Tibial nerve (tissue), 4 donors: ENCODE data around the gene ROR1.

Source experiments
- EP300 ChIP-seq, 2 donors: sonication (generic); formaldehyde crosslinking; IDR thresholded peaks; one replicate each; pipeline ENCODE4 v1.6.1; 2017; ENCODE audit warnings: antibody characterized with exemption in 2 of 2, mild to moderate bottlenecking in 1 of 2
- POLR2A ChIP-seq, 2 donors: fragments of 450-650 bp; IDR thresholded peaks; one replicate each; pipeline ENCODE4 v1.6.1; 2017; ENCODE audit warnings: antibody characterized with exemption in 2 of 2, mild to moderate bottlenecking in 2 of 2, moderate library complexity in 2 of 2
- TF ChIP-seq, protein P1 (sequence below), 5 experiments: fragments of 200-600 bp in 3 of 5; fragments of 450-650 bp in 2 of 5; sonication (generic) in 3 of 5; IDR thresholded peaks; one replicate each; pipeline ENCODE4 v1.5.1; 2016 to 2019; ENCODE audit warnings: antibody characterized with exemption in 5 of 5, mild to moderate bottlenecking in 3 of 5, moderate library complexity in 2 of 5

DNA sequence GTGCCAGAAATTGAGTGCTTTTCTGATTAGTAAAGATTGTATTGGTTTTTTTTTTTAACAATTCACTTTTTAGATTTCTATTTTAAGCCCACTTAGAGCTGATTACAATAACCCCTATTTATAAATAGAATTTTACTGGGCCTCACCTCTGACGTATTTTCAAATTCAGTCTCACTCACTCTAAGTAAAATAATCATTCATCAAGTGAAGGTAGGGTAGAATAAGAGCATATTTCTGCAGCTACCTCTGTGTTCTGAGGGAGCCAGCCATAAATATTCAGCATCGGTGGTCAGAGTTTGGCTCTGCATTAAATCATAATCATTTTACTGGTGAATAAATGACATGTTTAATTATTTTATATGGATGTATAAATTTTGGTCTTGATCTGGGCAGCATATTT is 333.8 kb downstream of the ROR1 start:
- TF ChIP-seq, protein P1, sequence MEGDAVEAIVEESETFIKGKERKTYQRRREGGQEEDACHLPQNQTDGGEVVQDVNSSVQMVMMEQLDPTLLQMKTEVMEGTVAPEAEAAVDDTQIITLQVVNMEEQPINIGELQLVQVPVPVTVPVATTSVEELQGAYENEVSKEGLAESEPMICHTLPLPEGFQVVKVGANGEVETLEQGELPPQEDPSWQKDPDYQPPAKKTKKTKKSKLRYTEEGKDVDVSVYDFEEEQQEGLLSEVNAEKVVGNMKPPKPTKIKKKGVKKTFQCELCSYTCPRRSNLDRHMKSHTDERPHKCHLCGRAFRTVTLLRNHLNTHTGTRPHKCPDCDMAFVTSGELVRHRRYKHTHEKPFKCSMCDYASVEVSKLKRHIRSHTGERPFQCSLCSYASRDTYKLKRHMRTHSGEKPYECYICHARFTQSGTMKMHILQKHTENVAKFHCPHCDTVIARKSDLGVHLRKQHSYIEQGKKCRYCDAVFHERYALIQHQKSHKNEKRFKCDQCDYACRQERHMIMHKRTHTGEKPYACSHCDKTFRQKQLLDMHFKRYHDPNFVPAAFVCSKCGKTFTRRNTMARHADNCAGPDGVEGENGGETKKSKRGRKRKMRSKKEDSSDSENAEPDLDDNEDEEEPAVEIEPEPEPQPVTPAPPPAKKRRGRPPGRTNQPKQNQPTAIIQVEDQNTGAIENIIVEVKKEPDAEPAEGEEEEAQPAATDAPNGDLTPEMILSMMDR (IDR thresholded peaks at IDR 0.05) = no peak
- no peak for TF ChIP-seq POLR2A (IDR thresholded peaks at IDR 0.05)
- TF ChIP-seq EP300 (IDR thresholded peaks at IDR 0.05) = no peak
